Astrocyte of the cerebellum (primary cell): ENCODE measurements around the gene CEP44.
"Not testable (repeated sequence)": the region's sequence is repeated elsewhere in the genome, so short reads cannot be mapped to it uniquely, and the experiment has no call there.

ENCODE experiments used
- DNase-seq: peaks from one replicate; pipeline ENCODE4 v3.0.0-alpha.2; 2011; ENCODE audit warnings: low read depth
- H3K4me3 ChIP-seq: 2 replicates; pipeline ENCODE4 v1.5.1; 2011; ENCODE audit warnings: mild to moderate bottlenecking, low read depth, low read length, moderate library complexity
- in situ Hi-C: cut with HindIII; loops from 2 replicates; pipeline ENCODE4 v1.10.0; 2017; ENCODE audit warnings: low sequenced_read_pairs
- TF ChIP-seq, protein P1 (sequence below): IDR thresholded peaks from 2 replicates; pipeline ENCODE4 v1.5.1; 2012; ENCODE audit warnings: low read length, low read depth, moderate library complexity, mild to moderate bottlenecking; ENCODE audit errors: missing control alignments

CEP44 gene

GRCh38 chr4:174282836-174283506 lies 740 bp upstream of the CEP44 start:
- peak; percentile 82 for DNase-seq
- in situ Hi-C loops, result no loop called here
- peak overlapping the region; percentile 68 for H3K4me3 ChIP-seq
- TF ChIP-seq, protein P1, sequence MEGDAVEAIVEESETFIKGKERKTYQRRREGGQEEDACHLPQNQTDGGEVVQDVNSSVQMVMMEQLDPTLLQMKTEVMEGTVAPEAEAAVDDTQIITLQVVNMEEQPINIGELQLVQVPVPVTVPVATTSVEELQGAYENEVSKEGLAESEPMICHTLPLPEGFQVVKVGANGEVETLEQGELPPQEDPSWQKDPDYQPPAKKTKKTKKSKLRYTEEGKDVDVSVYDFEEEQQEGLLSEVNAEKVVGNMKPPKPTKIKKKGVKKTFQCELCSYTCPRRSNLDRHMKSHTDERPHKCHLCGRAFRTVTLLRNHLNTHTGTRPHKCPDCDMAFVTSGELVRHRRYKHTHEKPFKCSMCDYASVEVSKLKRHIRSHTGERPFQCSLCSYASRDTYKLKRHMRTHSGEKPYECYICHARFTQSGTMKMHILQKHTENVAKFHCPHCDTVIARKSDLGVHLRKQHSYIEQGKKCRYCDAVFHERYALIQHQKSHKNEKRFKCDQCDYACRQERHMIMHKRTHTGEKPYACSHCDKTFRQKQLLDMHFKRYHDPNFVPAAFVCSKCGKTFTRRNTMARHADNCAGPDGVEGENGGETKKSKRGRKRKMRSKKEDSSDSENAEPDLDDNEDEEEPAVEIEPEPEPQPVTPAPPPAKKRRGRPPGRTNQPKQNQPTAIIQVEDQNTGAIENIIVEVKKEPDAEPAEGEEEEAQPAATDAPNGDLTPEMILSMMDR, result no peak

DNA sequence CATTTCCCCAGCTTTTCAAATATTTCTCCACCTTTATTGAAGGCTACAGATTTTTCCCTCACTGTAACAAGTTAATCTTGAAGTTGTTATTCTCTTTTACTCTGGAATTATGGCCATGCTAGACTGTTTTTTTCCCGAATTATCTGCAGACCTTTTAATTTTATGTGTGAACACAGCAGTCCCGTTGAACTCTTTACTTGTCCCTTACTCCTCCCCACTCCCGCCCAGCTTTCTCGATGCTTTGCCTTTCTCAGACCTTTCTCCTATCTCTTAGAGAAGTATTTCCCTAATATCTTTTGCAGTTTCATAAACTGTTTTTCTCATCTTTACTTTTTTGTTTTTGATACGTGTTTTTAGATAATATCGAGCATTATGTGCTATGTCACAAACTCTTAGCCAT lies 776 bp downstream of the CEP44 start:
- TF ChIP-seq, protein P1, result no peak
- in situ Hi-C loops, result no loop called here
- no peak for DNase-seq
- peak overlapping the region; percentile 68 for H3K4me3 ChIP-seq

DNA sequence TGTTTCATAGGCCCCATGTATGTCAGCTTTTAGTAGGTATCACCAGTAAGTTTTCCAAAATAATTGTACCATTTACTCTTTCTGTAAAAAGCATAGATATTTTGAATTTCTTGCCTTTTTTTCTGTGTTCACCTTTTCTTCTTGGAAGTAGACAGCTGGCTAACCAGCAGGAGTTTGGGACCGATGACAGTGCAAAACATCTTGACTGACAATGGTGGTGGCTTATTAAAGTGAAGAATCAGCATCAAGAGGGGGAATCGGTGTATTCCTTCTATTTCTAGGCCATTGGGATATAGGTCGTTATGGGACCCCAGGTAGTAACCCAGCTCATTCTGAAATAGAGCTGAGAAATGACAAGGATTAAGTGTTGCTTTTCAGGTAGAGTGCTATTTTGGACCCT lies 3.2 kb downstream of the CEP44 start:
- no peak for DNase-seq
- in situ Hi-C loops, result no loop called here
- TF ChIP-seq, protein P1, result no peak
- no peak overlapping the region for H3K4me3 ChIP-seq

GRCh38 chr4:174292473-174292872 lies 8.8 kb downstream of the CEP44 start:
- no peak for DNase-seq
- TF ChIP-seq, protein P1, result no peak
- in situ Hi-C loops, result no loop called here
- no peak overlapping the region for H3K4me3 ChIP-seq

GRCh38 chr4:174294641-174295040 lies 10.9 kb downstream of the CEP44 start:
- DNase-seq, H3K4me3 ChIP-seq, in situ Hi-C loops: not testable (repeated sequence)

DNA sequence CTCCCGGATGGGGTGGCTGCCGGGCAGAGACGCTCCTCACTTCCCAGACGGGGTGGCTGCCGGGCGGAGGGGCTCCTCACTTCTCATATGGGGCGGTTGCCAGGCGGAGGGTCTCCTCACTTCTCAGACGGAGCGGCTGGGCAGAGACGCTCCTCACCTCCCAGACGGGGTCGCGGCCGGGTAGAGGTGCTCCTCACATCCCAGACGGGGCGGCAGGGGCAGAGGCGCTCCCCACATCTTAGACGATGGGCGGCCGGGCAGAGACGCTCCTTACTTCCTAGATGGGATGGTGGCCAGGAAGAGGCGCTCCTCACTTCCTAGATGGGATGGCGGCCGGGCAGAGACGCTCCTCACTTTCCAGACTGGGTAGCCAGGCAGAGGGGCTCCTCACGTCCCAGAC lies 11.4 kb downstream of the CEP44 start:
- H3K4me3 ChIP-seq, DNase-seq, in situ Hi-C loops: not testable (repeated sequence)

DNA sequence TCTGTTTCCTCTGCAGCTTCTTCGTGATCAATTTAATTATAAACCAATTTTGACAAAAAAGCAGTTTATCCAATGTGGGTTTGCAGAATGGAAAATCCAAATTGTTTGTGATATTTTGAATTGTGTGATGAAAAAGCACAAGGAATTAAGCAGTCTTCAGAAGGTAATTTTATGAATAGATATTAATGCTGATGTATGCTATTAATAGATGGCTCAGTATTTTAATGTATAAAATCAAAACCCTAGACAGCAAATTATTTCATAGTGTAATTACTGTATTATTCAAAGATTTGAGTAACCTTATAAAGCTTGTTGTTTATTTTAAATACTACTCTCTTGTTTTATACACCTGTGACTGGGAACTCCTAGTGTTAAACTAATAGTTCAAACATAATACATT lies 20.0 kb downstream of the CEP44 start:
- in situ Hi-C loops, result no loop called here
- TF ChIP-seq, protein P1, result no peak
- H3K4me3 ChIP-seq, result no peak overlapping the region
- no peak for DNase-seq

DNA sequence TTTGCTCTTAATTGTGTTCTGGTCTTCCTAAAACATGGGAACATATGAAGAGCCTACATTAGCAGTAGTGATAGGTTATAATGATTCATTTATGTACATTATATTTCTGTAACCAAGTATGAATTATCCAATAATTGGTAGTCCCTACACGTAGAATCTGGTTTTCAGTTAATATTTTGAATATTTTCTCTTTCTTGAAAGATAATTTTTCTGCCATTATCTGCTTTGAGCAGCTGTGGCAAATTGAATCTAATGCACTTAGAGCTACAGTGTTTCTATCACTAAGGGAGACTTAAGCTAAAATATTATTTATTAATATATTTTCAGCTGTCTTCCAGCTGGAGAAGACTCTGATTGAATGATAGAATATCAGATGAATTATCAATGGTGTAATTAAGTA lies 21.0 kb downstream of the CEP44 start:
- H3K4me3 ChIP-seq, result no peak overlapping the region
- no peak for DNase-seq
- TF ChIP-seq, protein P1, result no peak
- in situ Hi-C loops, result no loop called here
